Activated T-cell treated with anti-CD3 and anti-CD28 coated beads, Interleukin-2, amount 50 U/mL, for 4 hours (primary cell): Measurements from ENCODE around the gene GRM8. TPM values are rescaled to one million over a fixed set of nuclear protein-coding genes. Genes with fewer than 3 reads are reported as not detected.

Experiments used
- ATAC-seq, 2 donors: fragments of 200-7000 bp; cut with Tn5 transposase; one replicate each; pipeline ENCODE4 v1.10.0; 2021
- DNase-seq: peaks from one replicate; pipeline ENCODE4 v3.0.0-alpha.2; 2020
- H3K27me3 Mint-ChIP-seq: one replicate; pipeline ENCODE4 v1.8.0; 2021; ENCODE audit warnings: low read depth, mixed read lengths
- H3K36me3 Mint-ChIP-seq: one replicate; pipeline ENCODE4 v1.8.0; 2022; ENCODE audit warnings: mixed read lengths; ENCODE audit not compliant: insufficient read depth
- H3K4me1 Mint-ChIP-seq: one replicate; pipeline ENCODE4 v1.8.0; 2021; ENCODE audit warnings: low read depth, mixed read lengths
- H3K4me3 Mint-ChIP-seq: one replicate; pipeline ENCODE4 v1.8.0; 2021; ENCODE audit warnings: mild to moderate bottlenecking, moderate library complexity, mixed read lengths
- H3K9me3 Mint-ChIP-seq: one replicate; pipeline ENCODE4 v1.8.0; 2021; ENCODE audit warnings: mixed read lengths
- total RNA-seq, 3 donors: library from RNA; stranded (reverse); gene quantifications; one replicate each; pipeline ENCODE4 v1.2.1, GENCODE V29; 2021

GRM8 gene
- total RNA-seq, 3 donors from 2014 or later = not detected

DNA sequence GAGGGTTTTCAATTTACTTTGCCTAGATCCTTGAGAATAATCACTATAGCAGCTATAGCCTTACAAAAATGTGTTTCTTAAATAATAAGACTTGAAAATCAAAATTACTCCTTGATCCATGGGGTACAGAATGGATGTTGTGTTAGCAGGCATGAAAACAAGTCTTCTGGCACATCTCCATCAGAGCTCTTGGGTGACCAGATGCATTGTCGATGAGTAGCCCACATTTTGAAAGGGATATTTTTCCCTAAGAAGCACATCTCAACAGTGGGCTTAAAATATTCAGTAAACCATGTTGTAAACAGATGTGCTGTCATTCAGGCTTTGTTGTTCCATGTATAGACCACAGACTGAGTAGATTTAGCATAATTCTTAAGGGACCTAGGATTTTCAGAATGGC, 827.8 kb downstream of the GRM8 start:
- DNase-seq (no peak), ATAC-seq (no peak)
- no peaks in the 10 kb centered on the region for H3K36me3 Mint-ChIP-seq
- no peaks in the 10 kb centered on the region for H3K27me3 Mint-ChIP-seq
- peaks cover 12% of the 10 kb centered on the region for H3K9me3 Mint-ChIP-seq
- H3K4me3 Mint-ChIP-seq = no peak overlapping the region
- H3K4me1 Mint-ChIP-seq = no peaks in the 10 kb centered on the region

DNA sequence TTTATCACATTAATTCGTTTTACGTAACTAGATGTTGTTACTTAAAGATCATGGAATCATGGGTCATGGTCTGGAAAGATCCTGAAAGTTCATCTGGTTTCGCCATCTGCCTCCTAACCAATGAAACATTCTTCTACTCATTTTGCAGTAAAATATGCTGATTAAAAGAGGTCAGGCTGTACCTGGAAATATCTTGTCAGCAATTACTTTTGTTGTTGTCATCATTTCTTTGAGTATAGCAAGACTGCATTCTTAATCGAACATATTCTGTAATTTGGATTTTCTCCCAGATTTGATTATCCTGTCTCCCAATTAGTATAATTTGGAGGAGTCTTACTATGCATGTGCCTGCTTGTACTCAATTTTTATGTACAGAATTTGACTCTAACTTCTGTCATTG, 833.7 kb downstream of the GRM8 start:
- Mint-ChIP-seq H3K36me3 (no peaks in the 10 kb centered on the region), H3K4me3 (no peak overlapping the region), H3K4me1 (no peaks in the 10 kb centered on the region), H3K27me3 (no peaks in the 10 kb centered on the region), H3K9me3 (peaks cover 7% of the 10 kb centered on the region)
- DNase-seq (no peak), ATAC-seq (no peak)

DNA sequence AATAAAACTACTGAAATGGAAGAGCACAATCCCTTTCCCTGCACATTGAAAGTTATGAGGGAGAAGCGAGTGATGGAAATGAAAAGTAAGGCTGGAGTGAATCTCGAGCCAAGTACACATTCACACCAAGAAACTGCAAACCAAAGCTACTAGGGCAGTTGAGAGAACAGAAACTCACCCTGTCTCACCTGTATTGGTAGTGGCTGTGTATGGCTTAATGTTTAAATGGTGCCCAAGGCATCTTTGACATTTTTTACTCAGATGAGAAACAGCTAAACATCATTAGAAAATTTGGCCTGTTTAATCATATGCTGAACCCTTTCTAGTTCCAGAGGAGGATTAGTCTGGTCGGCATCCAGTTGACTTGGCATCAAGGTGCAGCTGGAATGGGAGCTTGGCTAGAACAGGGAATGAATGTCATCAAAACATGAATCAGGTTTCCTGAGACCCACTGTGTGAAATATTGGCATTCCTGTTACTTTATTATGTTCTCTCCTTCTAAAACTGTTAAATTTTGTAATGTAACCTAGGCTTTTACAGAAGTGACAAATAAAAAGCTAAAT, 840.8 kb downstream of the GRM8 start:
- H3K9me3 Mint-ChIP-seq = no peaks in the 10 kb centered on the region
- no peaks in the 10 kb centered on the region for H3K4me1 Mint-ChIP-seq
- no peaks in the 10 kb centered on the region for H3K36me3 Mint-ChIP-seq
- no peaks in the 10 kb centered on the region for H3K27me3 Mint-ChIP-seq
- no peak for ATAC-seq
- no peak for DNase-seq
- H3K4me3 Mint-ChIP-seq = no peak overlapping the region

DNA sequence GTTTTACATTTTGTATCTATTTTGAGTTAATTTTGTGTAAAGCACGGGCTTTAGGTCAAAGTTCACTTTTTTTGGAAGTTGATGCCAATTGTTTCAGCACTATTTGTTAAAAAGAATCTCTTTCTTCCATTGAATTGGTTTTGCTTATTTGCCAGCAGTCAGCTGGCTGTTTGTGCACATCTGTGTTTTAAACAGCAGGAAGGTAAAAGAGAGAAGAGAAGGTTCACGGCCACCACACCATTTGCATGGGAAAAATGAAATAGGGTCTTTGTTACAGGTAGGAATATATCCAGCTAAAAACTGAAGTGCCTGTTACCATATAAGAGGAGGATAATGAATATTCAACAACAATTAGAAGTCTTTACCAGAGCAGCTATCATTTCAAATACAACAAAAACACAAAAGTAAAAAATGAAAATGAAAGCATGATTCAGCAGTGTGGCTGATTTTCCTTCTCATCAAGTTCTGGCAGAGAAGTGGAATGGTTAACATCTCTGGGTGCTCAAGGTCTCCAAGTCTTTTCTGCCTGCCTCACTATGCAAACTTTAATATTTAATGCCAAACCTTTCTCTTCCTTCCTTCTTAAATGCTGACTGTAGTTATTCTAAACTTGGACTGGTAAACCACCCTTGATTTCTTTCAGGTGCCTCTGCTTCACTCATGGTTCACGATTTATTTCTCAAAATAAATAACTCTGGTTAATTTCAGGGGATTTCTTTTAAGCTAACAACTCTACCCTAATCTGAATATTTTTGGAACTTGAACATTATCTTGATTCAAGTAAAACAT, 841.5 kb downstream of the GRM8 start:
- DNase-seq (no peak), ATAC-seq (no peak)
- Mint-ChIP-seq H3K9me3 (no peaks in the 10 kb centered on the region), H3K27me3 (no peaks in the 10 kb centered on the region), H3K36me3 (no peaks in the 10 kb centered on the region), H3K4me1 (no peaks in the 10 kb centered on the region), H3K4me3 (no peak overlapping the region)

DNA sequence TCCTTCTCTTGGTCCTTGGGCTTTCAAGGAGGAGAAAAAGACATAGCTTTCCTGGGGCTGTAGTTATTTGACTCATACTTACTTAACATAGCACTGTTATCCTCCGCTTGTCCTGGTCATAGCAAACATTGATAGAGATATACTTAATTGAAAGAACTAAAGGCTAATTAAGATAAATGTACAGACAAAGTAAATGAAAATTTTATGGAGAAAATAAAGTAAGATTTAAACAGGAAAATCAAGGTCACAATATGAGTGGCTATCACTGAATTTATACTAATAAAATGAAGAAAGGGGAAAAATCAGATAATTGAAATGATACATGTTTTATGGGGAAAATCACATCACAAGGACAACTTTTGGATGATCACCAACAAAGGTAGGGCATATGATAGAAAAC, 849.7 kb downstream of the GRM8 start:
- Mint-ChIP-seq H3K27me3 (no peaks in the 10 kb centered on the region), H3K36me3 (no peaks in the 10 kb centered on the region), H3K4me1 (no peaks in the 10 kb centered on the region), H3K9me3 (peaks cover 4% of the 10 kb centered on the region), H3K4me3 (no peak overlapping the region)
- DNase-seq (no peak), ATAC-seq (no peak)

DNA sequence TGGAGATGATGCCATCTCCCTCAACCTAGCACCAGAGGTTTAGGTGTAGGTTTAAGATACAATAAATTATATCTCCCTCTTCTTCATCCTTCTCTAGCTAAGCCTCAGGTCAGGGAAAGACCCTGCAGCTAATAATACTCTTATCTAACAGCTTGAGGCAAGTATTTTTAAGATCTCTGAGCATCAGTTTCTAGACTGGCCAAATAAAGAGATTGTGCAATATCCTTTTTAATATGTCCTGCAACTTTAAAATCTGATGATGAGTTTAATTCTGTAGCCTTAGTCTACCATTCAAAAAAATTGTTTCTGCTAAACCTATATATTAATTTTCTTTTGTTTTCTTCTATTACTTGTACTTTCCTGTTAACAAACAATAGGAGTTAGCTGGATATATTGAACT, 850.8 kb downstream of the GRM8 start:
- DNase-seq (no peak), ATAC-seq (no peak)
- no peak overlapping the region for H3K4me3 Mint-ChIP-seq
- H3K9me3 Mint-ChIP-seq = peaks cover 7% of the 10 kb centered on the region
- no peaks in the 10 kb centered on the region for H3K36me3 Mint-ChIP-seq
- no peaks in the 10 kb centered on the region for H3K4me1 Mint-ChIP-seq
- no peaks in the 10 kb centered on the region for H3K27me3 Mint-ChIP-seq

DNA sequence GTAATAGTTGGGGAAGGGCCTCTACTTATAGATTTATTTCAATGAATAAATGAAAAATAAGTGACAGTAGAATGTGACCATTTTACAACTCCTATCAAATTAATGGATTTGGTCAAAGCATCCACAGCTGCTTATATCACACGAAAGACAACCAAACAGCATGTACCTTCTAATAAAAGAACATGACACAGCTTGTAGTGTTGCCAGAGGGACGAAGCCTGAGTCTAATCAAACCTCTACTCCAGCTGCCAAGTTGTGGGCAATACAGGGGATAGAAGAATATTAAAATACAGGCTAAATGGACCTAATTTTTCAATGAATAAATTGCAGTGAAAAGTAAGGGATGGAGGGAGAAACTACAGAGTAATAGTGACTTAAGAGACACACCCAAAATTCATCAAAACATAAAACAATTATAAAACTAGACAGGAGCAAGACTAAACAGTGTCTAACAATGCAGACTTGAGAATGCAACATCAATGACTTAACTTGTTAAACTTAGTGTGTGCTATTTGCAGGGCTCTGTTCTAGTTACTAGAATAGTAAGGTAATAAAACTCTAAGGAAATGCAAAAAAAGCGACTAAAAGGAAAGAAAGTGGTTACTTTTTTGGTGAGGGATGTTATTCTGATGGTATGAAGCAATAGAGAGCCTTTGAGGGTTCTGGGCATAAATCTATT, 853.8 kb downstream of the GRM8 start:
- no peak for ATAC-seq
- Mint-ChIP-seq H3K4me3 (no peak overlapping the region), H3K9me3 (peaks cover 12% of the 10 kb centered on the region), H3K4me1 (no peaks in the 10 kb centered on the region), H3K27me3 (no peaks in the 10 kb centered on the region), H3K36me3 (no peaks in the 10 kb centered on the region)
- no peak for DNase-seq

DNA sequence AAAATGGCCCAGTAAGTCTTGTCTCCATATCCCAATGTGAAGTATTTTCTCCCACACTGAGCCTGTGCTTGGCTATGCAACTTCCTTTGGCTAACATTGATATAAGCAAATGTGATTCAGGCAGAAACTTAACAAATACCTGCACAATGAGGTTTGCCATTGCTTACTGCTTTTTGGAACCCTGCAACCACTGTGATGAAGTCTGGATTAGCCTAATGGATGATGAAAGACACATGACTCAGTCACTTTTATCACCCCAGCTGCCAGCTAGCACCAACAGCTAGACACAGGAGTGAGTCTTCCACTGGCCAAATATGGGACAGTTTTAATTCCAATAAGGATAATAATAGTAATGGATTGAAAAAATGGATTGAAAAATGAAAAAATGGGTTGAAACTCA, 854.5 kb downstream of the GRM8 start:
- no peak for ATAC-seq
- Mint-ChIP-seq H3K4me3 (no peak overlapping the region), H3K9me3 (peaks cover 10% of the 10 kb centered on the region), H3K4me1 (no peaks in the 10 kb centered on the region), H3K27me3 (no peaks in the 10 kb centered on the region), H3K36me3 (no peaks in the 10 kb centered on the region)
- no peak for DNase-seq

DNA sequence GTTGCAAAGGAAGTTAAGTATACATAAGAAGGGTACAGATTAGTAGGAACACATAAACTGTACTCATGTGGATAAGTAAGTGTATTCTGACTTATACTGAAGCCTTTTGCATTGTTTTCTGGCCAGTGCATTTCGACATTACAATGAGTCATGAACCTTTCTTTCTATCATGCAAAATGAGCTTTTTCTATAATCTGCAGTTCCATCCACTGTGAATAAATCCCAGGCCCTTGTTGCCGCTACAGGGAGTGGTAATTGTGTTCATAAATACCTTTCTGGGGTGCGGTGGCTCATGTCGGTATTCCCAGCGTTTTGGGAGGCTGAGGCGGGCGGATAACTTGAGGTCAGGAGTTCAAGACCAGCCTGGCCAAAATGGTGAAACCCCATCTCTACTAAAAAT, 858.3 kb downstream of the GRM8 start:
- H3K9me3 Mint-ChIP-seq = peaks cover 28% of the 10 kb centered on the region
- no peak for DNase-seq
- no peaks in the 10 kb centered on the region for H3K36me3 Mint-ChIP-seq
- no peaks in the 10 kb centered on the region for H3K27me3 Mint-ChIP-seq
- H3K4me3 Mint-ChIP-seq = no peak overlapping the region
- ATAC-seq = no peak
- H3K4me1 Mint-ChIP-seq = no peaks in the 10 kb centered on the region

Other genes starting within 250 kb of the GRM8 start
- gene ZNF800, start 139.8 kb upstream of the GRM8 start, total RNA-seq = 10 to 100 TPM; 37.2 to 41.4 (median 40.4) TPM